Measurements from ENCODE around the gene NRBF2.

DNA sequence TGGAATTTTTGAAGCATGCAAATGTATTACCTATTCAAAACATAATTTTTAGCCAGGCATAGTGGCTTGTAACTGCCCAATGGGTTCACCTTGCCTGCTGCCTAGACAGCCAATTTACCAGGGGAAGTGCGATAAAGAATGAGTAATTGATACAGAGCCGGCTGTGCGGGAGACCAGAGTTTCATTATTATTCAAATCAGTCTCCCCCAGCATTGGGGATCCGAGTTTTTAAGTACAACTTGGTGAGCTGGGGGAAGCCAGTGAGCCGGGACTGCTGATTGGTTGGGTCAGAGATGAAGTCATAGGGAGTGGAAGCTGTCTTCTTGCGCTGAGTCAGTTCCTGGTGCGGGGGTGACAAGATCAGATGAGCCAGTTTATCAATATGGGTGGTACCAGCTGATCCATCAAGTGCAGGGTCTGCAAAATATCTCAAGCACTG lies 29.1 kb upstream of the NRBF2 start:
- TF ChIP-seq, protein P1, sequence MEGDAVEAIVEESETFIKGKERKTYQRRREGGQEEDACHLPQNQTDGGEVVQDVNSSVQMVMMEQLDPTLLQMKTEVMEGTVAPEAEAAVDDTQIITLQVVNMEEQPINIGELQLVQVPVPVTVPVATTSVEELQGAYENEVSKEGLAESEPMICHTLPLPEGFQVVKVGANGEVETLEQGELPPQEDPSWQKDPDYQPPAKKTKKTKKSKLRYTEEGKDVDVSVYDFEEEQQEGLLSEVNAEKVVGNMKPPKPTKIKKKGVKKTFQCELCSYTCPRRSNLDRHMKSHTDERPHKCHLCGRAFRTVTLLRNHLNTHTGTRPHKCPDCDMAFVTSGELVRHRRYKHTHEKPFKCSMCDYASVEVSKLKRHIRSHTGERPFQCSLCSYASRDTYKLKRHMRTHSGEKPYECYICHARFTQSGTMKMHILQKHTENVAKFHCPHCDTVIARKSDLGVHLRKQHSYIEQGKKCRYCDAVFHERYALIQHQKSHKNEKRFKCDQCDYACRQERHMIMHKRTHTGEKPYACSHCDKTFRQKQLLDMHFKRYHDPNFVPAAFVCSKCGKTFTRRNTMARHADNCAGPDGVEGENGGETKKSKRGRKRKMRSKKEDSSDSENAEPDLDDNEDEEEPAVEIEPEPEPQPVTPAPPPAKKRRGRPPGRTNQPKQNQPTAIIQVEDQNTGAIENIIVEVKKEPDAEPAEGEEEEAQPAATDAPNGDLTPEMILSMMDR (conservative IDR thresholded peaks at IDR 0.05; ENCODE audit: low read depth, low read length): no peak
- no peak for TF ChIP-seq EZH2 (IDR thresholded peaks at IDR 0.05; ENCODE audit: borderline replicate concordance, low read depth, low read length, poor library complexity, severe bottlenecking)
